Cerebellar nuclear complex (tissue), 1 donor: ENCODE results near the gene F8.

ENCODE experiments used
- DNase-seq, 2 experiments: peaks; one replicate each; lab custom pipeline; 2025; lab: John Stamatoyannopoulos, UW

F8 gene

GRCh38 chrX:154813801-154814200 lies 208.7 kb downstream of the F8 start:
- DNase-seq = no peak

- no peak for DNase-seq
Measured at GRCh38 chrX:154812341-154813101, 210.0 kb downstream of the F8 start.

- no peak for DNase-seq
Measured at GRCh38 chrX:154809939-154810665, 212.4 kb downstream of the F8 start.

- DNase-seq = no peak
Measured at GRCh38 chrX:154806837-154807501, 215.6 kb downstream of the F8 start.

GRCh38 chrX:154805696-154806091 lies 216.8 kb downstream of the F8 start:
- DNase-seq = no peak

GRCh38 chrX:154804957-154805695 lies 217.4 kb downstream of the F8 start, which contains the start of gene MPP1:
Gene MPP1 (minus strand): TSS chrX:154805485. CDS start chrX:154805373, 112 bp downstream.
- DNase-seq = peak in 1 of 2 experiments; percentile 10

- no peak for DNase-seq
Measured at GRCh38 chrX:154804261-154804956, 218.1 kb downstream of the F8 start.

GRCh38 chrX:154802947-154803346 lies 219.6 kb downstream of the F8 start:
- no peak for DNase-seq

GRCh38 chrX:154800478-154801210 lies 221.9 kb downstream of the F8 start:
- DNase-seq = no peak

- no peak for DNase-seq
Measured at GRCh38 chrX:154799556-154800348, 222.8 kb downstream of the F8 start.

GRCh38 chrX:154797006-154797405 lies 225.5 kb downstream of the F8 start:
- no peak for DNase-seq

GRCh38 chrX:154795016-154795415 lies 227.5 kb downstream of the F8 start:
- no peak for DNase-seq

GRCh38 chrX:154793084-154793795 lies 229.3 kb downstream of the F8 start:
- DNase-seq = no peak

- no peak for DNase-seq
Measured at GRCh38 chrX:154791939-154792338, 230.6 kb downstream of the F8 start.

GRCh38 chrX:154791467-154791866 lies 231.1 kb downstream of the F8 start:
- no peak for DNase-seq
